Kidney epithelial cell (primary cell): ENCODE data around the gene SLCO2B1. TPM values are rescaled to one million over a fixed set of nuclear protein-coding genes. Genes with fewer than 3 reads are reported as not detected.

Experiments
- DNase-seq: peaks from one replicate; pipeline ENCODE4 v3.0.0-alpha.2; 2010; ENCODE audit warnings: low read depth
- H3K27me3 ChIP-seq: 2 replicates; pipeline ENCODE4 v1.6.0; 2011; ENCODE audit warnings: low read length; ENCODE audit not compliant: control insufficient read depth, insufficient read depth
- H3K36me3 ChIP-seq: 2 replicates; pipeline ENCODE4 v1.5.1; 2011; ENCODE audit warnings: low read length; ENCODE audit not compliant: control insufficient read depth, insufficient read depth
- H3K4me3 ChIP-seq: 2 replicates; pipeline ENCODE4 v1.5.1; 2011; ENCODE audit warnings: low read depth, mild to moderate bottlenecking, control low read depth, low read length
- CTCF ChIP-seq: IDR thresholded peaks from 2 replicates; pipeline ENCODE4 v1.5.1; 2011; ENCODE audit warnings: mild to moderate bottlenecking, moderate library complexity, low read length, control low read depth, inconsistent platforms; ENCODE audit not compliant: insufficient read depth, poor library complexity, severe bottlenecking
- total RNA-seq: library from RNA; depleted of rRNA; stranded (reverse); fragments of >200 nt; gene quantifications from 2 replicates; pipeline ENCODE4 v1.2.3, GENCODE V29; 2015

Gene SLCO2B1
- total RNA-seq, 1 donor from 2014 or later = 1.7 TPM

DNA sequence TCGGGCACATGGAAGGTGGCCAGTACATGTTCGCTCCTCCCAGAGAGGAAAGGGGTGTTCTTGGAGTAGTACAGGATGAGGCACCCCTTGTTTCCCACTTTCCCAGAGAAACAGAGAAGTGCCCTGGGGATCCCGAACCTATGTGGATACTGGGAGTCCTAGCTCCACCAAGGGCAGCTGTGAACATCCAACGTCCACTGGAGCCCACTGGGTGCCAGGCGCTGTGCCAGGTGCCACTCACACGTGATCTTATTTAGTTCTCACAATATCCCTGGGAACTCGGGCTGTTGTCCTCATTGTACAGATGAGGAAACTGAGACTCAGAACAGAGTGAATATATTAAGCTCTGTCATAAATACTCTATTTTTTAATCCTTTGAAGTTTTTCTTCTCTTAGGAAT lies 12.0 kb downstream of the SLCO2B1 start:
- Histone ChIP-seq H3K27me3 (peaks cover 10% of the 10 kb centered on the region), H3K36me3 (no peaks in the 10 kb centered on the region), H3K4me3 (no peak overlapping the region)
- DNase-seq = no peak
- TF ChIP-seq CTCF = no peak

DNA sequence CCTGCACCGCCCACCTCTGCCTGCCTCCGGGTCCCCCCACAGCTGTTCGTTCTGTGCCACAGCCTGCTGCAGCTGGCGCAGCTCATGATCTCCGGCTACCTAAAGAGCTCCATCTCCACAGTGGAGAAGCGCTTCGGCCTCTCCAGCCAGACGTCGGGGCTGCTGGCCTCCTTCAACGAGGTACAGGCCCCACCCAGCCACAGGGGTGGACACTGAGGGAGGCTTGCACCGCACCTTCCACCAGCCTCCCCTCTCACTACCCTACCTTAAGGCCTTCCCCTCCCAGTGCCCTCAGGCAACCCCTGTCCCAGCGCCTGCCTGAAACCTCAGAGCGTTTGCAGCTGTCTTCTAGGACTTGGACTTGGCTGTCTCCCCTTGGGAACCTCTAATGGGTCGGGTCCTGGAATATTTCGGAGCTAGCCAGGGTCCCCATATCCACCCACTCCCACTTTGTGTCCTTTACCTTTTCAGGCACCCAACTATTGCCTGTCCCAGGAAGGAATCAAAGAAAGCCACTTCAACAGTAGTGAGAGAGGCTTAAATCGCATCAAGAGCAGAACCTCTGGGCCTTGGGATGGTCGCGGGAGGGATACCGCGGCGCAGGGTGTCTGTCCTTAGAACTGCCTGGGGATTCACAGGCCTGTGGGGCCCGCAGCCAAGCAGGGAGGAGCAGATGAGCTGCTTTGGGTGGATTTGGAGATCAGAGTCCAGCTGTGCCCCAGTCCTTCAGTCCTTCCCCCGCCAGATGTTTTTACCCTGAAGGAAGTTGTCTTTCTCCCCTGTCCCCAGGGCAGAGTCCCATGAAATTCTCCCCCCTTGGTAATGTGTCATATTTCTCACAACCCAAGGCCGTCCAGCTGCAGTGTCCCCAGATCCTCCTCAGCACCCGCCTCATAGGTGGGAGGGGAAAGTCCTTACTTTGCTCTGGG lies 13.3 kb downstream of the SLCO2B1 start:
- DNase-seq = no peak
- TF ChIP-seq CTCF = no peak
- Histone ChIP-seq H3K27me3 (peaks cover 10% of the 10 kb centered on the region), H3K36me3 (no peaks in the 10 kb centered on the region), H3K4me3 (no peak overlapping the region)

- TF ChIP-seq CTCF = no peak
- peaks cover 16% of the 10 kb centered on the region for H3K27me3 ChIP-seq
- no peaks in the 10 kb centered on the region for H3K36me3 ChIP-seq
These were observed 14.8 kb downstream of the SLCO2B1 start for GRCh38 chr11:75165721-75166120.

GRCh38 chr11:75166791-75167190 lies 15.9 kb downstream of the SLCO2B1 start:
- Histone ChIP-seq H3K27me3 (peaks cover 16% of the 10 kb centered on the region), H3K4me3 (no peak overlapping the region)
- no peak for TF ChIP-seq CTCF

More at GRCh38 chr11:75165721-75166120, 14.8 kb downstream of the SLCO2B1 start:
- DNase-seq = no peak
- no peak overlapping the region for H3K4me3 ChIP-seq

GRCh38 chr11:75167617-75168016 lies 16.7 kb downstream of the SLCO2B1 start:
- Histone ChIP-seq H3K4me3 (no peak overlapping the region), H3K36me3 (no peaks in the 10 kb centered on the region), H3K27me3 (peaks cover 21% of the 10 kb centered on the region)
- DNase-seq = no peak
- no peak for TF ChIP-seq CTCF

More at GRCh38 chr11:75166791-75167190, 15.9 kb downstream of the SLCO2B1 start:
- H3K36me3 ChIP-seq = no peaks in the 10 kb centered on the region
- no peak for DNase-seq
